ENCODE data around the gene PALM3.
A peak's percentile ranks its signal among the peaks of the same experiment; 100 is the strongest.

The PALM3 gene

GRCh38 chr19:14061751-14062557, at the start of gene PALM3:
TSS of gene PALM3 (minus strand) at chr19:14062076. CDS start at chr19:14061980, 96 bp downstream.
- no peak for DNase-seq

DNA sequence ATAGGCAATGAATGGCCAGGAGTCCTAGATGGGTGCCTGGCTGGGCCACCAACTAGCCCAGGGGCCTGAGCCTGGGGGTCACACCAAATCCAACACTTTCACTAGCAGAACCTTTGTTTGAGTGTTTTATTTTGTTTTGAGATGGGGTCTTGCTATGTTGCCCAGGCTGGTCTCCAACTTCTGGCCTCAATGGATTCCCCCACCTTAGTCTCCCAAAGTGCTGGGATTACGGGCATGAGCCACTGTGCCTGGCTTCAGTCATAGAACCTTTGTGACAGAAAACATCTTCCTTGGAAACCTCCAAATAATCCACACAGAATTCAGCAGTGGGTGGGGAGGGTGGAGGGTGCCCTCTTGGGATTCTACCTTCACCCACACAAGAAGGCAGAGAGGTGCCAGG, 49.6 kb upstream of the PALM3 start:
- DNase-seq, result no peak

GRCh38 chr19:14110650-14111049, 48.8 kb upstream of the PALM3 start:
- no peak for DNase-seq

GRCh38 chr19:14107581-14108461, 45.9 kb upstream of the PALM3 start:
- DNase-seq, result no peak

- DNase-seq, result no peak
Measured at GRCh38 chr19:14106840-14107239, 45.0 kb upstream of the PALM3 start.

- no peak for DNase-seq
Measured at GRCh38 chr19:14105680-14106079, 43.8 kb upstream of the PALM3 start.

- DNase-seq, result no peak
Measured at GRCh38 chr19:14103310-14103709, 41.4 kb upstream of the PALM3 start.

DNA sequence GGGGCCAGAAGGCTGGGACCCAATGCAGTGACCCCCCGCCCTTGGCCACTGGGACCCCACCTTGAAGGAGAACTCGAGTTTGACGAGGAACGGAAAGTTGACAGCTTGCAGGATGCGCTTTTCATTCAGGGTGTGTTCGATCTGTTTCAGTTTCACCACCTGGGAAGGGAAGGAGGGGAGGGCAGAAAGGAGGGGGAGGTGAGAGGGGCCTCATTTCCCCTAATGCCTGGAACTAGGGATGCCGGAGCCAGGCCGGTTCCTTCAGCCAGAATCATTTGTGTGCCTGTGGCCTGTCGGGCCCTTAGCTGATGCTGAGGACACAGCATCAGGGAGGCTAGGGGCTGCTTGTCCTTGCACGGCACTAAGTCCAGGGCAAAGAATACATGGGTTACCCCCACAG, 40.9 kb upstream of the PALM3 start:
- DNase-seq, result no peak

- no peak for DNase-seq
Measured at GRCh38 chr19:14102102-14102696, 40.3 kb upstream of the PALM3 start.

DNA sequence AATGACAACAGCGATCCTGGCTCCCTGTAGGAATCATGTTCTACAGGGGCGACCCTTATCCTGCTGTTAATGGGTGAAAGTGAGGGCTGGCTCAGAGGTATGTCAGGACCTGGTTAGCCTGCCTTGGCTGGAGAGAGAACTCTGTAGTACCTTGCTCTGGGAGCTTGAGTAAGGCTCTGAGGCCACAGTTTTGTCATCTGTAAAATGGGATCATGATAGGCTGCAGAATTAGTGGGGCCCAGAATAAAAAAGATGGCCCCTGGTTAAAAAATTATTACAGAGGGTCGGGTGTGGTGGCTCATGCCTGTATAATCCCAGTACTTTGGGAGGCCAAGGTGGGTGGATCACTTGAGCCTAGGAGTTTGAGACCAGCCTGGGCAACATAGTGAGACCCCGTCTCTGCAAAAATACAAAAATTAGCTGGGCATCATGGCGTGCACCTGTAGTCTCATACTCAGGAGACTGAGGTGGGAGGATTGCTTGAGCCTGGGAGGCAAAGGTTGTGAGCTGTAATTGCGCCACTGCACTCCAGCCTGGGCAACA, 39.2 kb upstream of the PALM3 start:
- DNase-seq, result no peak

DNA sequence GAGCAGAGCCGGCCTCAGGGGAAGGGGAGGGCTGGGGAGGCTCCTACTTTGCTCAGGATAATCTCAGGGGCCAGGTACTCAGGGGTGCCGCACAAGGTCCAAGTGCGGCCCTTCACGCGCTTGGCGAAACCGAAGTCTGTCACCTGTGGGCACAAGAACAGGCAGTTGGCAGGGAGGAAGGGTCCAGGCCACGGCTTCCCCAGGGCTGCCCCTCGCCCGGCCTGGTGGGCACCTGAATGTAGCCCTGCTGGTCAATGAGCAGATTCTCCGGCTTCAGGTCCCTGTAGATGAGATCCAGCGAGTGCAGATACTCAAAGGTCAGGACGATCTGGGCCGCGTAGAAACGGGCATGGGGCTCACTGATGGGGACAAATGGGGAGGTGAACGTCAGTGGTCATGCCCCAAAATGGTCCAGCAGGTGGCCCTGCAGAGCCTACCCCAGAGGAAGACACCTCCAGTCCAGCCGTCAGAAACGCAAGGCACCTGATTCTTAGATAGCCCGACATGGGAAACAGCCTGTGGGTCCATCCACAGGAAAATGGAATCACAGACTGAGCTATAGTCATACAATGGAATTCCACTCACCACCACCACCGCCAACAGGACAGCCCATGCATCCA, 35.8 kb upstream of the PALM3 start:
- no peak for DNase-seq

GRCh38 chr19:14096272-14096992, 34.6 kb upstream of the PALM3 start:
- DNase-seq, result no peak

- no peak for DNase-seq
Measured at GRCh38 chr19:14094854-14095253, 33.0 kb upstream of the PALM3 start.

- no peak for DNase-seq
Measured at GRCh38 chr19:14093117-14093823, 31.4 kb upstream of the PALM3 start.

DNA sequence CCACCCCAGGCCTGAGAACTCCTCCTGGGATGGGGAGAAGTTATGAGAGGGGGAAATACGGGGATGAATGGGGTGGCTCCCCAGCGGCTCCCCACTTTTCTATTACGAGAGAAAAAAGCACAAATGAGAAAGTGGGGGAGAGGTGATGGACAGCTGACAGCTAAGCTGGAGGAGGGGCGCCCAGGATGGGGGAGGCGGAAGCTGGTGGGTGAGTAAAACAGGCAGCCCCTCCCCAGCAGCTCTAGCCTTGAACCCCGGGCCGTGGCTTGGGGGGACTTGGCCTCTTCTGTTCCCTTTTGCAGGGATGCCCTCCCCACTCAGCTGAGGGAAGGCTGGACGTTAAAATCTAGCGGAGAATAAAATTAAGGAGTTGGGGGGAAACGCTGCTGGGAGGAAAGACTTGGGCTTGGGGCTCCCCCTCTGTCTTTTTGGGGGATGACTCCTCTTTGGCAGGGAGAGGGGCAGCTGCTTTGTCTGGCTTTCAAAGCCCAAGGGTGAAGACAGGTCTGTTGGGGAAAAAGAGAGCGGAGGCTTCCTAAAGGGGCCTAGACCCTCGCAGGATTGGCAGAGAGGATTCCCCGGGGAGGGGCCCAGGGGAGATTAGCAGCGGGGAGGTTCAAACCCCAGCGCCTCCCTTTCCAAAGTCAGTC, 30.1 kb upstream of the PALM3 start:
- no peak for DNase-seq

DNA sequence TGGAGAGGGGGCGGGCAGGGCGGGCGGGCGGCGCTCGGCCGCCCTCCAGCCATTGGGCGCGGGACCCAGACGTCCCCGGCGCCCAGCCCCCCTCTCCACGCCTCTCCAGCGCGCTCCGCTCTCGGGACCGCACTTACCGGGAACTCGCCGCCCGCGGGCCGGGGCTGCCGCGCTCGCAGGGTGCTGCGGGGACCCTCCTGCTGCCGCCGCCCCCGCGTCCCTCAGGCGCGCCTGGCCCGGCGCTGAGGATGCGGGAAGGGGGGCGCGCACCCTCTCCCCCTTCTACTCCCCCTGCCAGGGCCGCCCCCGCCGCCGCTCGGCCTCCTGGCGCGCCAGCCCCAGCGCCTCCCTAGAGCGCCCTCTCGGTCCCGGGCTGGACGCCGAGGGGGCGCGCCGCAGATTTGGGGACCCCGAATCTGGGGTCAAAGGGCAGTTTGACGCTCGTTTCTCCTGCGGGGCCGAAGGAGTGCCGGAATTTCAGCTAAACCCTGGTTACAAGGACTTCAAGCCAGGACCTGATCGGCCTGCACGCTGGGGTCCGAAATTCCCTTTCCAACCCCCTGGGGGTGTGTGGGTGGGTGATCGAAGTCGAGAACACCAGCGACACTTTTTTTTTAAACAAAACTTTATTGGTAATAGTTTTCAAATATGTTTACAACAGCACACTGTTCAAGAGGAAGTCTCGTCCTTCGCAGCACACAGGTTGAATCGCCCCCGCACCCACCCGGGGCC, 29.4 kb upstream of the PALM3 start:
- peak in 1 of 2 experiments; percentile 66 for DNase-seq

GRCh38 chr19:14090509-14091080, 28.7 kb upstream of the PALM3 start, which contains the start of gene SAMD1:
TSS of gene SAMD1 (minus strand) at chr19:14090751.
- DNase-seq, result peak in 1 of 2 experiments; percentile 69

DNA sequence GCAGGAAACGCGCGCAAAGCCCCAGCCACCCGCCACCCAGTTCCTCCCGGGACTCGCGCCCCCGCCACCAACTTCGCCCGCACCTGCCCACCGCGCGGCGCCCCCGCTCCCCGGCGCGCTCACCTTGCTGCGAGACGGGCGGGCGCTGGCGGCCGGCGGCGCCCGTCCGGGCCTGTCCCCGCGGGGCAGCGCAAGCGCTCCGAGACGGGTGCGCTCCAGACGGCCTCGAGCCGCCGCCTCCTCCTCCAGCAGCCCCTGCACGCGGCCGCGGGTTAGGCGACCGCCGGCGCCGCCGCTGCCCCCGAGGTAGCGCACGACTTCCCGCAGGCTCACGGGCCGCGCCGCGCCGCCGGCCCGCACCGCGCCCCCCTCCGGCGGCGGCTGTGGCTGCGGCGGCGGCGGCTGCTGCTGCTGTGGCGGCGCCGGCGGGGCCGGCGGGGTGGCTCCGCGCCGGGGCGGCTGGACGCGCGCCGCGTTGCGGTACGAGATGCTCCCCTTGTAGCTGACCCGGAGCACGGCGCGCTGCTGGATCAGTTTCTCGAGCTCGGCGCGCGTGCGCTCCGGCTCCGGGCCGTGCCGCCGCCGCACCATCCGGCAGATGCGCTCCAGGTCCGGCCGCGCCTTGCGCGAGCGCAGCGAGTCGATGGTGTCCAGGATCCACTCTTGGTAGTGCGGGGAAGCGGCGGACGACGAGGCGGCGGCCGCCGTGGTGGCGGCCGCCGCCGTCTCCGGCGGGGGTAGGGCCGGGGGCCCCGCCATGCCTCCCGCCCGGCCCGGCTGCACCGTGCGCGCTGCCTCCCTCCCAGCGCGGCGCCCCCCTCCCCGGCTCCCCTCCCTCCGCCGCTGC, 28.0 kb upstream of the PALM3 start:
- no peak for DNase-seq

- DNase-seq, result no peak
Measured at GRCh38 chr19:14089412-14089661, 27.5 kb upstream of the PALM3 start.

Data from NCI-H187 (cell line).